GM19397 (cell line): ENCODE results near the gene SULT1E1.
A peak's percentile ranks its signal among the peaks of the same experiment; 100 is the strongest.
"Not testable (repeated sequence)": the region's sequence is repeated elsewhere in the genome, so short reads cannot be mapped to it uniquely, and the experiment has no call there.

ENCODE experiments used
- ATAC-seq: cut with Tn5 transposase; IDR thresholded peaks from one replicate; pipeline ENCODE4 v1.9.1; 2021; ENCODE audit warnings: mild to moderate bottlenecking, moderate library complexity; ENCODE audit not compliant: unreplicated experiment

SULT1E1 gene

DNA sequence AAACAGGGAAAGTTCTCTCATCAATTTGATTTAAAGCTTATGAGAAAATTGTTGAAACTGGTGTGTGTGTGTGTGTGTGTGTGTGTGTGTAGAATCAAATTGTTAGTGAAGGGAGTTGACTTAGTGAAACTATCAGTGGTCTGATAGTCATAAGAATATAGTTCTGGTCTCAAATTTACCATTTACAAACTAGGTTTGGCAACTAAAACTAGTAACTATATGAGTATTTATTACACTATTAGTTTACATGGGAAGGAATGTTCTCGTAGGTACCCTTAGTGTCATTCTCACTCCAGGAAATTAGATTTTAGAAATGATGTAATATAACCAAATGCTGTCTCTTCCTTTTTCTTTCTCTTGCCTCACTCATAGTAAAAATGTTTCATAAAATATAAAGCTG is 11.9 kb downstream of the SULT1E1 start:
- ATAC-seq, result no peak

GRCh38 chr4:69843932-69844331 is 16.0 kb downstream of the SULT1E1 start:
- ATAC-seq, result peak; percentile 84

DNA sequence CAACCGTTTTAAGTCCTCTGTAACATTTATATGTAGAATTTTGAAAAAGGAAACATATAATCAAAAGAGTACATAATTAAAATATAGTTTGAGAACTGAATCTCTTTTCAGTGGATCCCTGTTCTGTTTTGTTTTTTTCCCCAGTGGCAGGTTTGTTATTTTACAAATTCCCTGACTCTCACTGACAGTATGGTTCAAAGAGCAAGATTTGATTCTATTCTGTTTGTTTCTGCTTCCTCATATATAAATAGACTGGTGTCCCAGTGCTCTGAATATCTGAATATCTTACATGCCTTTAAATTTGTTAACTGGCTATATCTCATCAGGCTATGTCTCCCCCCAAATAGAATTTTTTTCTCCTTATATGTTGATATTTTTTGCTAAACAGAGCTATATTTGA is 16.6 kb downstream of the SULT1E1 start:
- ATAC-seq, result no peak

GRCh38 chr4:69838977-69839376 is 21.0 kb downstream of the SULT1E1 start:
- ATAC-seq, result no peak

GRCh38 chr4:69836287-69836686 is 23.7 kb downstream of the SULT1E1 start:
- no peak for ATAC-seq

DNA sequence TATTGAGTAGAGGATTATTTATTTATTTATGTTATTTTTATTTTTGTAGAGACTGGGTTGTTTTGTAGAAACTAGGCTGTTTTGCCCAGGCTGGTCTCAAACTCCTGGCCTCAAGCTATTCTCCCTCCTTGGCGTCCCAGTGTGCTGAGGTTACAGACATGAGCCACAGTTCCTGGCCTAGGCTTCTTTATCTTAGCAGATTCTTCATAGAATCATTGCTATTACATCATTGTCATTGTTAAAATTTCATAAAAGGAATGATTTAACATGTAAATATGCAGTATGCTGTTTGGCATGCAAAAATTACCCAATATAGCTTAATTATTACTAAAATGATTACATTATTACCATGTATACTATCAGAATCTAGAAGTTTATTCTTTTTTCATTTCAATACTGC is 24.2 kb downstream of the SULT1E1 start:
- ATAC-seq, result no peak

- no peak for ATAC-seq
Observed at GRCh38 chr4:69833251-69833650, 26.7 kb downstream of the SULT1E1 start.

- peak; percentile 37 for ATAC-seq
Observed at GRCh38 chr4:69832326-69833030, 27.5 kb downstream of the SULT1E1 start.

DNA sequence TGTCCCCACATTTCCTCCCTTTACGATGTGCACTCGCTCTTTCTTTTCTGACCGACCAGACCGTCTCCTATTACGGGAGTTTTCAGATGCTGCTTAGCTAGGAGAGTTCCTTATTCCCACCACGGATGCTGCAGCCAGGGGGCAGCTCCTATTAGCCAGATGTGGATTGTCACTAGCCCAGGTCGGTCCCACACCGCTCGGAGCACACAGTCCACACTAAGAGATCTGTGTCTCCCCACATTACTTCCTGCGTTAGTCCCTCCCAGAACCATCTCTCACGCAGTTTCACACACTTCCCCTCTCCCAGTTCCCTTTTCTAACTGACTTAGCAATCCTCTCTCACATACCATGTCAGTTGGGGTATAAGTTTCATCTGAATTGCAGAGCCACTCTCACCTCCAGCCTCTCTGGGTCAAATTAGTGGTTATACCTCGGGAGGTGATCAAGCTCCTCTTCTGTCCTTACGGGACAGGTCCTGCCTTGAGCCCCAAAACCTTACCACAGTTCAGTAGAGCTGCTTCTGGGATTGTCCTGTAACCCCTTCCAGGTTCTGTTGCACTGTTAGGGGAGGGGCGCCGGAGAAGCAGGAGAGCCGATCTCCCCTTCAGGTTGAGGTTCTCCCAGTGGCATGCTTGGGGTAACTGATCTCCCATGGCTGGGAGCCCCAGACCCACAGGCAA is 28.2 kb downstream of the SULT1E1 start:
- peak; percentile 87 for ATAC-seq

DNA sequence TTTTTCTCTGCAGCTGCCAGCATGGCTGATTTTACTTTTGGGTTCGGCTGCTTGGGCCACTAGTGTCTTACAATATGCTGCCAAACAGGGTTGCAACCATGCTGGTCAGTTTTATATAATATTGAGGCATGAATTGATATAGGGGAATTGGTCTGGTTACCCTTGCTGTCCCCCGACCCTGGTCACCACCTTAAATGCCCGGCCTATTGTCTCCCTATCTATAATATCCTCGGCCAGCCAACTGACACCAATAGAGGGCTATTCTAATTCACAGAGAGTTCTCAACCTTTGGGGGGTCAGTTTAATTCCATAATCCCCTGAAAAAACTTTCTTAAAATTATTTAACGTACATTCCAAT is 28.7 kb downstream of the SULT1E1 start:
- no peak for ATAC-seq

DNA sequence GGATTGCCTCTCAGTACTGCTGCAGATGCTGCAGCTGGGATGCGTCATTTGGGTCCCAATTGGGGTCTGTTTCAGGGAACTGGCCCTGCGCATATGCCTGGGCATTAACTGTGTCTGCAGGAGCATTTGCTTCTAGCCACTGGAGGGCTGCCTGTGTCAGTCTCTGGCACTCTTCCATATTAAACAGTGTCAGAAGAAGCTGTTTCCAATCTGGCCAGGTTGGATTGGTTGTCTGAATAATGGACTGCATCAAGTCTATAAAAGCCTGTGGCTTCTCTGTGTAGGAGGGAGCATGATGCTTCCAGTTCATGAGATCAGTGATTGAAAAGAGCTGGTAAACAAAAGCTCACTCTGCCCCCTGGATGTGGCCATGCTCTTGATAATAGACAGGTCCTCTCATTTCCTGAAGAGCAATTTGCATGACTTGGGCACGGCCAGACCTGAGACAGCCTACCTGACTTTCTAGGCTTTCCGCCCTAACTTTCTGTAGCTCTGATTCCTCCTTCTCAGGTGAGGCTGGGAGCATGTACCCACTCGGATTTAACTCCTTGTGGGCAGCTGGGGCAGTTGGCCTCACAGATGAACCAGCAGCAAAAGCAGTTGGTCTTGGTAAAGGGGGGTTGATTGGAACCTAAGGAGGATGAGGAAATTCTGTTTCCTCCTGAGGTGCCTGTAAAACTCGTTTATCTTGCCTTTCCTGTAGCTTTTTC is 29.2 kb downstream of the SULT1E1 start:
- ATAC-seq, result no peak

- no peak for ATAC-seq
Observed at GRCh38 chr4:69830192-69830559, 29.8 kb downstream of the SULT1E1 start.

- ATAC-seq, result no peak
Observed at GRCh38 chr4:69829678-69830077, 30.3 kb downstream of the SULT1E1 start.

- ATAC-seq, result no peak
Observed at GRCh38 chr4:69828828-69829227, 31.1 kb downstream of the SULT1E1 start.

GRCh38 chr4:69825056-69825455 is 34.9 kb downstream of the SULT1E1 start:
- ATAC-seq, result not testable (repeated sequence)

GRCh38 chr4:69823481-69824186 is 36.3 kb downstream of the SULT1E1 start:
- peak; percentile 95 for ATAC-seq

DNA sequence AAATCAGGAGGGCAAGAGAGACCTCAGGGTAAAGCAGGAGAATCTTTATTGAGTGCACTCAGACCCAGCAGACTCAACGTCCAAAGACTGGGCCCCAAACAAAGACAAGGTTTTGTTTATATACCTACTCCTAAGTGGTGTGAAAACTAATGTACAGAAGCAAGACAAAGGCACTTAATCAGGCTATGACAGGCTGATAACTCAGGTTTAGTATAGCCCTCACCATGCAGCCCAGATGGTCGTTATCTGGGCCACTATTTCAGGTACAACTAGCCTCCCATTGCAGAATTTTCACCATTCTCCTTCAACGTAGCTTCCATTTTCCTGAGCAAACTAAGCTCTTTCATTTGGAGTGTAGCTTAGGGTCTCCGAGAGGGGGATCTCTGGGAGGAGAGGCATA is 36.9 kb downstream of the SULT1E1 start:
- ATAC-seq, result peak; percentile 16

GRCh38 chr4:69822198-69822597 is 37.7 kb downstream of the SULT1E1 start:
- ATAC-seq, result no peak

- no peak for ATAC-seq
Observed at GRCh38 chr4:69818060-69818639, 41.8 kb downstream of the SULT1E1 start.

- ATAC-seq, result no peak
Observed at GRCh38 chr4:69816236-69816635, 43.7 kb downstream of the SULT1E1 start.

DNA sequence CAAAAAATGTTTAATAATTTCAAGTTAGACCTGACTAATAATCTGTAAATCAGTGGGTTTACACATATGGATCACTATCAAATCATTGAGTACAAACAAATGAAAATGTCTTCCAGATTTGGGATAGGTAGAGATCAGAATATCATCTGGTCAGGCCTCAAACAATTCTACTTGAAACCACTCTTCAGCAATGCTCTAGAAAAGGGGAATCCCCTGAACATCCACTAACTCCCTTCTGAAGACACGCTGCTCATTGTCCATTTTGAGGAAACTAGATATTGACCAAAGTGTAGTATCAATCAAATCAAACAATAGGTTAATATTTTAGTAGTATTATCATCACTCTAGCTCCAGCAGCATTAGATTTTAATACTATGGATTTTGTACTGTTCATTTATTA is 46.3 kb downstream of the SULT1E1 start:
- no peak for ATAC-seq
